GM10248 (cell line): Measurements from ENCODE around the gene EFNB3.

Experiments
- CTCF ChIA-PET: fragments of 300-600 bp; sonication (Branson Sonifier 250); formaldehyde crosslinking; extraction: SDS; loops from one replicate; lab custom pipeline; 2021; ENCODE audit warnings: antibody characterized with exemption; lab: Yijun Ruan, JAX
- POLR2A ChIA-PET: fragments of 350-650 bp; sonication (Branson Sonifier 250); formaldehyde crosslinking; extraction: SDS; loops from one replicate; lab custom pipeline; 2020; ENCODE audit warnings: antibody characterized with exemption; lab: Yijun Ruan, JAX
- DNase-seq: peaks from one replicate; pipeline ENCODE4 v3.0.0; 2012; ENCODE audit errors: extremely low spot score
- CTCF ChIP-seq: IDR thresholded peaks from 2 replicates; pipeline ENCODE4 v1.5.1; 2012; ENCODE audit warnings: mild to moderate bottlenecking, low read depth; ENCODE audit errors: extremely low read depth, missing control alignments, control extremely low read depth

Gene EFNB3

GRCh38 chr17:7705269-7706255 lies 560 bp downstream of the EFNB3 start:
- ChIA-PET POLR2A (no interaction called here), CTCF (interaction anchor here (1.2 to 3.3 kb wide), 4 partner anchors 8 to 73 kb away, joined by 3 to 20 read pairs (median 4); partner anchors contain the start of genes TP53 and WRAP53)
- DNase-seq, result no peak
- TF ChIP-seq CTCF, result no peak

- DNase-seq, result no peak
- ChIA-PET POLR2A (interaction anchor here (0.7 kb wide), 1 partner anchor 131 kb away, joined by 4 read pairs; no protein-coding TSS in a partner anchor), CTCF (interaction anchor here (0.7 to 3.3 kb wide), 6 partner anchors 10 to 74 kb away, joined by 3 to 20 read pairs (median 4); partner anchors contain the start of genes DNAH2, TP53 and WRAP53)
- no peak for TF ChIP-seq CTCF
Observed at GRCh38 chr17:7706631-7707354, 1.8 kb downstream of the EFNB3 start.

GRCh38 chr17:7707446-7707845 lies 2.4 kb downstream of the EFNB3 start:
- TF ChIP-seq CTCF, result no peak
- ChIA-PET CTCF (interaction anchor here (1.1 to 3.3 kb wide), 3 partner anchors 10 to 75 kb away, joined by 3 to 20 read pairs (median 5); partner anchors contain the start of genes DNAH2, TP53 and WRAP53), POLR2A (no interaction called here)
- no peak for DNase-seq

GRCh38 chr17:7707858-7708750 lies 3.1 kb downstream of the EFNB3 start:
- DNase-seq, result no peak
- TF ChIP-seq CTCF, result no peak
- POLR2A ChIA-PET, result interaction anchor here (0.7 kb wide), 1 partner anchor 117 kb away, joined by 3 read pairs; no protein-coding TSS in a partner anchor
- CTCF ChIA-PET, result interaction anchor here (3.3 kb wide), 1 partner anchor 20 kb away, joined by 20 read pairs; the partner anchor contains the start of genes TP53 and WRAP53

- ChIA-PET CTCF (no interaction called here), POLR2A (no interaction called here)
- no peak for DNase-seq
- TF ChIP-seq CTCF, result no peak
Observed at GRCh38 chr17:7709031-7709430, 4.0 kb downstream of the EFNB3 start.

GRCh38 chr17:7710301-7710700 lies 5.3 kb downstream of the EFNB3 start:
- ChIA-PET CTCF (interaction anchor here (0.7 to 1.3 kb wide), 2 partner anchors 23 to 355 kb away, joined by 3 to 6 read pairs; partner anchors contain the start of gene TP53), POLR2A (no interaction called here)
- DNase-seq, result no peak
- no peak for TF ChIP-seq CTCF
